Measurements from ENCODE around the gene DUSP22. TPM values are rescaled to one million over a fixed set of nuclear protein-coding genes. Genes with fewer than 3 reads are reported as not detected.

DUSP22 gene, protein sequence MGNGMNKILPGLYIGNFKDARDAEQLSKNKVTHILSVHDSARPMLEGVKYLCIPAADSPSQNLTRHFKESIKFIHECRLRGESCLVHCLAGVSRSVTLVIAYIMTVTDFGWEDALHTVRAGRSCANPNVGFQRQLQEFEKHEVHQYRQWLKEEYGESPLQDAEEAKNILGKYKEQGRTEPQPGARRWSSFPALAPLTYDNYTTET
- total RNA-seq (2021; fragmentation: NEBNext Ultra II Directional; extraction: Animal tissue kit (Norgen Biotek cat#: 25700)) = 29.8 and 32.4 TPM in 2 replicates
- polyA plus RNA-seq (2011; rRNA removed) = 15.5 and 27.2 TPM in 2 replicates
- polyA plus RNA-seq (2011; cell fraction: cytosol; rRNA removed) = 24.9 TPM
- 31.8 TPM for polyA plus RNA-seq (2011; cell fraction: nucleus; rRNA removed)
- 25.3 to 32.8 TPM (median 28.0 TPM) in 4 replicates for polyA plus RNA-seq (2012, experiment 1 of 2)
- polyA plus RNA-seq (2012, experiment 2 of 2) = 25.0 TPM
- 16.8 TPM for polyA plus RNA-seq (2013, experiment 1 of 2)
- 17.0 TPM for polyA plus RNA-seq (2013, experiment 2 of 2)
- polyA minus RNA-seq (2011; rRNA and poly(A)+ RNA removed) = 19.7 and 20.7 TPM in 2 replicates
- polyA minus RNA-seq (2011; cell fraction: cytosol; rRNA and poly(A)+ RNA removed) = 8.5 TPM
- polyA minus RNA-seq (2011; cell fraction: nucleus; rRNA and poly(A)+ RNA removed) = 19.9 TPM
- long read RNA-seq, experiment 1, partial matches to known transcripts = 3 of 32 reads
- long read RNA-seq, experiment 1, other reads (novel, unspliced or antisense) = 22 of 32 reads
- long read RNA-seq, experiment 2, partial matches to known transcripts = 0 of 6 reads
- long read RNA-seq, experiment 2, other reads (novel, unspliced or antisense) = 2 of 6 reads

DNA sequence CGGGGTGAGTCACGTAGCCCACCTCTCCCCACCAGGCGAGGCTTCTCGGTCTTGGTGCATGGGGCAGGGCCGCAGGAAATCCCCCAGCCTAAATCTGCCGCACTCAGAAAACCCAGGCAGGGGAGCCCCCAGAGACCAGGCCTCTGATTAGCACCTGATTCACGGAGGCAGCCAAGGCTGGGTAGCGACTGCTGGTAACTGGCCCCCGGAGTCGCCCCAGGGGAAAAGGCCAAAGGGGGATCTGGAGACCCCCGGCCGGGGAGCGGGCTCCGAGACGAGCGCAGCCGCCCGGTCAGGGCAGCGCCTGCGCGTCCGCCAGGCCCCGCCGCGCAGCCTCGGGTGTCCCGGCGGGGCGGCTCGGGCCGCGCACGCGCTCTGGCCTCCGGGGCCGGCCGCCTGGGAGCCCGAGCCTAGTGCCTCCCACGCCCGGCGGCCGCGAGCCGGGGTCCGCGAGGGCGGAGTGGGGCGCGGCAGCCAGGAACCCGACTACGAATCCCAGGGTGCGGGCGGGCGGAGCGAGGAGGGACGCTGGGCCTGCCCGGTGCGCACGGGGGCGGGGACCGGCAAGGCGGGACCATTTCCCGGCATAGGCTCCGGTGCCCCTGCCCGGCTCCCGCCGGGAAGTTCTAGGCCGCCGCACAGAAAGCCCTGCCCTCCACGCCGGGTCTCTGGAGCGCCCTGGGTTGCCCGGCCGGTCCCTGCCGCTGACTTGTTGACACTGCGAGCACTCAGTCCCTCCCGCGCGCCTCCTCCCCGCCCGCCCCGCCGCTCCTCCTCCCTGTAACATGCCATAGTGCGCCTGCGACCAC lies at the start of gene DUSP22:
Gene DUSP22, plus strand, starts transcription at position 791 of the 809 bp plus-strand sequence. CDS start 53 bp downstream, outside the sequence.
- peaks cover 13% of the 10 kb centered on the region for H3K23me2 ChIP-seq (ENCODE audit: low read depth, low read length)
- no peak within 1 kb of the TSS for H3K14ac ChIP-seq (ENCODE audit: insufficient read length)
- peak within 1 kb of the TSS; percentile 47 to 66 (median 54) for H3K4me3 ChIP-seq (ENCODE audit: extremely low read depth in 1 of 4, insufficient read depth in 2 of 4, low read depth in 3 of 4, low read length in 4 of 4)
- no peak within 1 kb of the TSS for H2BK20ac ChIP-seq (ENCODE audit: low read length)
- peak within 1 kb of the TSS; percentile 72 for H4K5ac ChIP-seq (ENCODE audit: insufficient read length, low read depth, low read length)
- peak within 1 kb of the TSS; percentile 34 to 54 (median 46); a peak in 6 of 7 replicates for H3K9ac ChIP-seq (replicated peaks in 1 of 4; ENCODE audit: extremely low read depth in 1 of 4, low read depth in 3 of 4, low read length in 3 of 4)
- no peak within 1 kb of the TSS for H2BK120ac ChIP-seq (replicated peaks; ENCODE audit: low read depth, low read length)
- no peak within 1 kb of the TSS for H2BK12ac ChIP-seq (ENCODE audit: low read depth, low read length)
- H3K4me2 ChIP-seq (ENCODE audit: insufficient read depth in 1 of 2, low read depth in 2 of 2, low read length in 2 of 2) = peak within 1 kb of the TSS; percentile 74 to 94
- H3K18ac ChIP-seq (ENCODE audit: extremely low read depth, low read length) = peak within 1 kb of the TSS; percentile 84
- no peaks in the 10 kb centered on the region for H3K79me1 ChIP-seq (ENCODE audit: low read depth, low read length)
- H4K20me1 ChIP-seq (replicated peaks in 1 of 2; ENCODE audit: control insufficient read depth in 1 of 2, insufficient read depth in 2 of 2, low read length in 2 of 2) = peaks cover 0 to 2% of the 10 kb centered on the region in 2 experiments
- peak within 1 kb of the TSS; percentile 74 for H4K8ac ChIP-seq (ENCODE audit: extremely low read depth, insufficient read depth, low read length)
- FAIRE-seq (no peak), DNase-seq (ENCODE audit: low read depth in 1 of 2, low spot score in 2 of 2) (peak in 1 of 2 experiments; percentile 87)
- no peak within 1 kb of the TSS for H3K23ac ChIP-seq (ENCODE audit: insufficient read length)
- H2AFZ ChIP-seq (ENCODE audit: low read length) = peak within 1 kb of the TSS; percentile 76
- H4K91ac ChIP-seq (replicated peaks; ENCODE audit: insufficient read length, low read length) = no peak within 1 kb of the TSS
- ChIA-PET CTCF (ENCODE audit: partially characterized antibody) (no interaction called here), POLR2A (ENCODE audit: partially characterized antibody) (interaction anchor here (0.7 kb wide), 1 partner anchor 153 kb away, joined by 3 read pairs; no protein-coding TSS in a partner anchor)
- peak within 1 kb of the TSS; percentile 60 for H3K56ac ChIP-seq (replicated peaks; ENCODE audit: insufficient read length, low read depth, low read length)
- no peaks in the 10 kb centered on the region for H3K36me3 ChIP-seq (ENCODE audit: control insufficient read depth in 2 of 4, insufficient read depth in 4 of 4, low read length in 3 of 4)
- no peak within 1 kb of the TSS for H2BK15ac ChIP-seq (ENCODE audit: low read length)
- 0 out of 7 replicates have a peak, but pooled peaks cover 0 to 3% (median 0%) of the 10 kb centered on the region in 4 experiments for H3K27me3 ChIP-seq (replicated peaks in 1 of 4; ENCODE audit: control insufficient read depth in 3 of 4, extremely low read depth in 1 of 4, insufficient read depth in 3 of 4, low read length in 3 of 4)
- peak within 1 kb of the TSS; percentile 43; the same call in 1 of the 2 replicates for H3K27ac ChIP-seq (ENCODE audit: low read depth, low read length)
- H2AK5ac ChIP-seq (ENCODE audit: low read depth, low read length) = no peak within 1 kb of the TSS
- H3K9me3 ChIP-seq (ENCODE audit: insufficient read depth in 2 of 2, low read depth in 1 of 2, low read length in 1 of 2) = peaks cover 33 to 82% of the 10 kb centered on the region in 2 experiments
- peaks cover 0 to 6% (median 2%) of the 10 kb centered on the region in 4 experiments; a peak in 5 of 7 replicates for H3K4me1 ChIP-seq (replicated peaks in 1 of 4; ENCODE audit: control insufficient read depth in 3 of 4, insufficient read depth in 4 of 4, low read length in 3 of 4)
- H2BK5ac ChIP-seq (ENCODE audit: low read depth, low read length) = peak within 1 kb of the TSS; percentile 36; the same call in 1 of the 2 replicates
- WGBS, 2 experiments (ENCODE audit: extremely low coverage in 1 of 2, insufficient coverage in 1 of 2, insufficient read length in 1 of 2, insufficient replicate concordance in 2 of 2, low coverage in 1 of 2, low lambda C conversion rate in 2 of 2, missing lambda C conversion rate in 1 of 2) = 44% methylated on average over 63 of the region's 85 CpGs; no CpG with 5 or more reads in 1 of the 2 experiments
- peaks cover 4 to 14% of the 10 kb centered on the region in 2 experiments; a peak in 1 of 4 replicates for H3K79me2 ChIP-seq (ENCODE audit: control insufficient read depth in 1 of 2, insufficient read depth in 2 of 2, low read length in 2 of 2)
- peak within 1 kb of the TSS; percentile 16 for H3K4ac ChIP-seq (replicated peaks; ENCODE audit: insufficient read length, low read depth, low read length)
- TF ChIP-seq BCL11A (IDR thresholded peaks at IDR 0.05; ENCODE audit: low read depth in 2 of 2, low read length in 2 of 2) (no peak), RAD21 (IDR thresholded peaks at IDR 0.05 in 1 of 2, conservative IDR thresholded peaks at IDR 0.05 in 1 of 2; ENCODE audit: low read depth in 2 of 2, low read length in 2 of 2) (0 out of 4 replicates have a peak, but pooled peaks of 1 of the 2 experiments have one; percentile 1), SUZ12 (IDR thresholded peaks at IDR 0.05; ENCODE audit: low read length) (no peak), CBX8 (IDR thresholded peaks at IDR 0.05; ENCODE audit: borderline replicate concordance, low read depth, low read length) (no peak), SRF (IDR thresholded peaks at IDR 0.05; ENCODE audit: low read depth, low read length) (no peak), GTF2F1 (IDR thresholded peaks at IDR 0.05; ENCODE audit: borderline replicate concordance, low read depth, low read length) (no peak), POU5F1 (IDR thresholded peaks at IDR 0.05; ENCODE audit: low read depth, low read length) (no peak)
